SU-DHL-6 (cell line): Measurements from ENCODE around the gene PRND.
A peak's percentile ranks its signal among the peaks of the same experiment; 100 is the strongest.

Experiments used
- H2AFZ ChIP-seq: fragments of 200-600 bp; sonication (generic); 2 replicates; pipeline ENCODE4 v1.6.1; 2014; ENCODE audit warnings: low read depth, mild to moderate bottlenecking, moderate library complexity, mixed read lengths, antibody characterized with exemption, low read length; ENCODE audit not compliant: severe bottlenecking
- H3F3A ChIP-seq: fragments of 200-600 bp; shearing (Covaris generic); 2 replicates; pipeline ENCODE4 v1.6.0; 2016; ENCODE audit warnings: antibody characterized with exemption, mild to moderate bottlenecking; ENCODE audit not compliant: insufficient read depth
- H3K27ac ChIP-seq: fragments of 200-600 bp; sonication (generic); 2 replicates; pipeline ENCODE4 v1.5.1; 2016; ENCODE audit warnings: low read depth, mild to moderate bottlenecking, low read length, moderate library complexity, mixed read lengths
- H3K27me3 ChIP-seq: fragments of 200-600 bp; sonication (generic), shearing (Covaris generic); 2 replicates; pipeline ENCODE4 v1.6.0; 2014; ENCODE audit warnings: mild to moderate bottlenecking, low read length
- H3K36me3 ChIP-seq: fragments of 200-600 bp; sonication (generic); 2 replicates; pipeline ENCODE4 v1.6.1; 2014; ENCODE audit warnings: mild to moderate bottlenecking, low read length, mixed read lengths
- H3K4me2 ChIP-seq: fragments of 300-600, 200-600 bp; shearing (Covaris generic), sonication (generic); 2 replicates; pipeline ENCODE4 v1.6.0; 2014; ENCODE audit warnings: low read length, low read depth, mild to moderate bottlenecking; ENCODE audit not compliant: poor library complexity, severe bottlenecking
- H3K4me3 ChIP-seq: fragments of 200-600 bp; sonication (generic); 2 replicates; pipeline ENCODE4 v1.5.1; 2014; ENCODE audit warnings: antibody characterized with exemption, low read length, mild to moderate bottlenecking, mixed read lengths; ENCODE audit not compliant: insufficient read depth, poor library complexity, severe bottlenecking
- H3K79me2 ChIP-seq: fragments of 200-600 bp; sonication (generic); 2 replicates; pipeline ENCODE4 v1.6.1; 2014; ENCODE audit warnings: mild to moderate bottlenecking, low read length, moderate library complexity; ENCODE audit not compliant: insufficient read depth
- H3K9ac ChIP-seq: fragments of 200-600 bp; sonication (generic); 2 replicates; pipeline ENCODE4 v1.7.0; 2014; ENCODE audit warnings: mild to moderate bottlenecking, low read length
- H3K9me2 ChIP-seq: fragments of 200-600 bp; sonication (generic); replicated peaks from 2 replicates; pipeline ENCODE4 v1.6.1; 2014; ENCODE audit warnings: low read length; ENCODE audit not compliant: insufficient read depth
- H3K9me3 ChIP-seq: fragments of 200-600 bp; sonication (generic); 2 replicates; pipeline ENCODE4 v1.6.1; 2014; ENCODE audit warnings: low read length, mixed read lengths; ENCODE audit not compliant: insufficient read depth
- H4K20me1 ChIP-seq: fragments of 200-600 bp; sonication (generic); 2 replicates; pipeline ENCODE4 v1.6.1; 2014; ENCODE audit warnings: low read depth, mild to moderate bottlenecking, antibody characterized with exemption, low read length, moderate library complexity, mixed read lengths
- CTCF ChIP-seq: fragments of 200-600 bp; sonication (generic); IDR thresholded peaks from one replicate; pipeline ENCODE4 v1.5.1; 2017; ENCODE audit warnings: antibody characterized with exemption, mild to moderate bottlenecking, low read length, moderate library complexity; ENCODE audit not compliant: insufficient read depth, poor library complexity, severe bottlenecking
- EZH2phosphoT487 ChIP-seq: fragments of 200-600 bp; sonication (generic), shearing (Covaris generic); conservative IDR thresholded peaks from 2 replicates; pipeline ENCODE4 v1.6.1; 2018; ENCODE audit warnings: mild to moderate bottlenecking, antibody characterized with exemption, low read length, moderate library complexity, mixed read lengths

The PRND gene

DNA sequence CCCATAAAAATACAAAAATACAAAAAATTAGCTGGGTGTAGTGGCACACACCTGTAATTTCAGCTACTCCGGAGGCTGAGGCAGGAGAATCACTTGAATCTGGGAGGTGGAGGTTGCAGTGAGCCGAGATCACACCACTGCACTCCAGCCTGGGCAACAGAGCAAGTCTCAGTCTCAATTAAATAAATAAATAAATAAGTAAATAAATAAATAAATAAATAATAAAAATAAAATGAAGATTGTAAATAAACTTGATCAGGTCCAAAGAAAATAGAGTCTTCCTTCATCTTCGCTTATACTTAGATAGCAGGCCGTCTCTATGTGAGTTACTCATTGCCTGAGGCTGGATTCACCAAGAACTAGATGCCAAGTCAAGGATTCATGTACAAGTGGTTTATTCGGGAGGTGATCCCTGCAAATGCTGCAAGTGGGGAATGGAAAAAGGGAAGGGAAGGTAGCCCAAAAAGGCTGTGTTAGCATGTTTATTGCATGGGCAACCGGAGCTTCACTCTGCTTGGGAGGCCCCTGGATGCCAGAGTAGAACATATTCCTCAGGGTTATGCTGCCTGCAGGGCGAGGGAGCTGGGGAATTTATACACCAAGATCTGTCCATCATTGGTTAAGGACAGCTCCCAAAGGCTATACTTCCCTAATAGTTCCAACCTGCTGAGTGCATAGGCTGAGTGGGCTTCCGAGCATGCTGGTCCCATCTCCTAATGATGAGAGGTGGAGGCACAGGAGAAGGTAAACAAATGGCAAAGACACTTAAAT, 16.3 kb downstream of the PRND start:
- Histone ChIP-seq H3K9ac (no peak overlapping the region), H3K79me2 (no peaks in the 10 kb centered on the region), H3K4me2 (no peak overlapping the region), H3K9me2 (no peaks in the 10 kb centered on the region), H3K9me3 (no peaks in the 10 kb centered on the region), H3K27ac (no peak overlapping the region), H3K4me3 (no peak overlapping the region), H2AFZ (no peak overlapping the region), H4K20me1 (no peaks in the 10 kb centered on the region), H3K36me3 (no peaks in the 10 kb centered on the region), H3K27me3 (no peaks in the 10 kb centered on the region), H3F3A (no peaks in the 10 kb centered on the region)
- TF ChIP-seq CTCF (no peak), EZH2phosphoT487 (no peak)

GRCh38 chr20:4740774-4741431, 19.2 kb downstream of the PRND start:
- H3F3A ChIP-seq: no peaks in the 10 kb centered on the region
- no peaks in the 10 kb centered on the region for H3K79me2 ChIP-seq
- no peak overlapping the region for H2AFZ ChIP-seq
- H4K20me1 ChIP-seq: no peaks in the 10 kb centered on the region
- TF ChIP-seq CTCF: peak; percentile 86
- no peak for TF ChIP-seq EZH2phosphoT487
- H3K36me3 ChIP-seq: no peaks in the 10 kb centered on the region
- H3K9ac ChIP-seq: no peak overlapping the region
- no peaks in the 10 kb centered on the region for H3K9me2 ChIP-seq
- no peaks in the 10 kb centered on the region for H3K9me3 ChIP-seq
- H3K27ac ChIP-seq: no peak overlapping the region
- H3K27me3 ChIP-seq: no peaks in the 10 kb centered on the region
- H3K4me3 ChIP-seq: no peak overlapping the region
- no peak overlapping the region for H3K4me2 ChIP-seq

GRCh38 chr20:4748847-4749246, 27.1 kb downstream of the PRND start:
- TF ChIP-seq CTCF: no peak
- TF ChIP-seq EZH2phosphoT487: no peak
- H3K9me3 ChIP-seq: no peaks in the 10 kb centered on the region
- H3K79me2 ChIP-seq: no peaks in the 10 kb centered on the region
- no peaks in the 10 kb centered on the region for H3K9me2 ChIP-seq
- H3K36me3 ChIP-seq: no peaks in the 10 kb centered on the region
- H3K27me3 ChIP-seq: no peaks in the 10 kb centered on the region
- H3K4me3 ChIP-seq: no peak overlapping the region
- no peaks in the 10 kb centered on the region for H3F3A ChIP-seq
- H2AFZ ChIP-seq: no peak overlapping the region
- H3K9ac ChIP-seq: no peak overlapping the region
- no peaks in the 10 kb centered on the region for H4K20me1 ChIP-seq
- no peak overlapping the region for H3K4me2 ChIP-seq
- no peak overlapping the region for H3K27ac ChIP-seq
